H9 (cell line): ENCODE measurements around the gene DUOX2. TPM values are rescaled to one million over a fixed set of nuclear protein-coding genes. Genes with fewer than 3 reads are reported as not detected.

Experiments used
- DNase-seq: peaks from one replicate; pipeline ENCODE4 v3.0.0-alpha.2; 2017
- H2AFZ ChIP-seq: one replicate; pipeline ENCODE4 v1.6.1; 2013; ENCODE audit warnings: mild to moderate bottlenecking, low read length, control low read depth, moderate library complexity
- H2AK5ac ChIP-seq: 2 replicates; pipeline ENCODE4 v1.6.1; 2013; ENCODE audit warnings: low read length, control low read depth, mixed read lengths; ENCODE audit not compliant: insufficient read length
- H2BK120ac ChIP-seq: one replicate; pipeline ENCODE4 v1.6.1; 2013; ENCODE audit warnings: low read depth, mild to moderate bottlenecking, low read length, control low read depth, inconsistent platforms; ENCODE audit not compliant: poor library complexity, severe bottlenecking
- H2BK12ac ChIP-seq: 2 replicates; pipeline ENCODE4 v1.6.1; 2013; ENCODE audit warnings: low read length, control low read depth, mixed read lengths, low read depth; ENCODE audit not compliant: insufficient read length
- H2BK15ac ChIP-seq: 2 replicates; pipeline ENCODE4 v1.6.1; 2013; ENCODE audit warnings: low read depth, low read length, control low read depth
- H2BK20ac ChIP-seq: one replicate; pipeline ENCODE4 v1.6.1; 2013; ENCODE audit warnings: low read depth, mild to moderate bottlenecking, low read length, control low read depth, inconsistent platforms; ENCODE audit not compliant: poor library complexity, severe bottlenecking
- H2BK5ac ChIP-seq: 2 replicates; pipeline ENCODE4 v1.6.1; 2013; ENCODE audit warnings: low read length, control low read depth, mixed read lengths; ENCODE audit not compliant: insufficient read length
- H3K14ac ChIP-seq: 2 replicates; pipeline ENCODE4 v1.6.1; 2013; ENCODE audit warnings: low read length, control low read depth; ENCODE audit not compliant: insufficient read depth
- H3K18ac ChIP-seq: 2 replicates; pipeline ENCODE4 v1.6.1; 2013; ENCODE audit warnings: low read depth, mild to moderate bottlenecking, mixed read lengths, low read length, control low read depth; ENCODE audit not compliant: insufficient read length
- H3K23ac ChIP-seq: 2 replicates; pipeline ENCODE4 v1.6.1; 2013; ENCODE audit warnings: low read length, control low read depth, mixed read lengths, low read depth; ENCODE audit not compliant: insufficient read length
- H3K23me2 ChIP-seq: 2 replicates; pipeline ENCODE4 v1.6.1; 2013; ENCODE audit warnings: low read depth, mild to moderate bottlenecking, mixed read lengths, low read length, control low read depth; ENCODE audit not compliant: insufficient read length, poor library complexity, severe bottlenecking
- H3K27ac ChIP-seq: 2 replicates; pipeline ENCODE4 v1.5.1; 2013; ENCODE audit warnings: low read length, control low read depth, mixed read lengths, low read depth; ENCODE audit not compliant: insufficient read length
- H3K27me3 ChIP-seq: 2 replicates; pipeline ENCODE4 v1.6.1; 2013; ENCODE audit warnings: low read length, control low read depth, inconsistent platforms; ENCODE audit not compliant: insufficient read depth
- H3K4ac ChIP-seq: 2 replicates; pipeline ENCODE4 v1.6.1; 2013; ENCODE audit warnings: low read depth, mild to moderate bottlenecking, control low read depth, inconsistent platforms, low read length, moderate library complexity
- H3K4me1 ChIP-seq: 2 replicates; pipeline ENCODE4 v1.6.1; 2013; ENCODE audit warnings: low read length, control low read depth, inconsistent platforms; ENCODE audit not compliant: insufficient read depth
- H3K4me2 ChIP-seq: 2 replicates; pipeline ENCODE4 v1.6.1; 2013; ENCODE audit warnings: low read length, control low read depth, mixed read lengths; ENCODE audit not compliant: insufficient read length, insufficient read depth
- H3K56ac ChIP-seq: 2 replicates; pipeline ENCODE4 v1.6.1; 2013; ENCODE audit warnings: low read depth, mild to moderate bottlenecking, mixed read lengths, low read length, control low read depth; ENCODE audit not compliant: insufficient read length
- H3K79me1 ChIP-seq: 2 replicates; pipeline ENCODE4 v1.6.1; 2013; ENCODE audit warnings: low read depth, mild to moderate bottlenecking, moderate library complexity, low read length, control low read depth, inconsistent platforms; ENCODE audit not compliant: insufficient read depth, poor library complexity, severe bottlenecking
- H3K79me2 ChIP-seq: 2 replicates; pipeline ENCODE4 v1.6.1; 2013; ENCODE audit warnings: low read length, control low read depth, inconsistent platforms; ENCODE audit not compliant: insufficient read depth
- H3K9ac ChIP-seq: 2 replicates; pipeline ENCODE4 v1.6.1; 2013; ENCODE audit warnings: low read length, control low read depth, mixed read lengths; ENCODE audit not compliant: insufficient read length; ENCODE audit errors: extremely low read depth
- H3K9me3 ChIP-seq: one replicate; pipeline ENCODE4 v1.6.1; 2013; ENCODE audit warnings: low read depth, low read length, inconsistent platforms; ENCODE audit not compliant: control insufficient read depth
- H3T11ph ChIP-seq: one replicate; pipeline ENCODE4 v1.6.1; 2013; ENCODE audit warnings: mild to moderate bottlenecking, low read length, control low read depth, inconsistent platforms
- H4K20me1 ChIP-seq: one replicate; pipeline ENCODE4 v1.6.1; 2013; ENCODE audit not compliant: control insufficient read depth, insufficient read length, insufficient read depth
- H4K5ac ChIP-seq: 2 replicates; pipeline ENCODE4 v1.6.1; 2013; ENCODE audit warnings: low read depth, mild to moderate bottlenecking, mixed read lengths, low read length, control low read depth; ENCODE audit not compliant: insufficient read length
- H4K8ac ChIP-seq: replicated peaks from 2 replicates; pipeline ENCODE4 v1.6.1; 2013; ENCODE audit warnings: low read length, control low read depth, mixed read lengths, low read depth; ENCODE audit not compliant: insufficient read length
- H4K91ac ChIP-seq: 2 replicates; pipeline ENCODE4 v1.6.1; 2013; ENCODE audit warnings: low read depth, mild to moderate bottlenecking, moderate library complexity, mixed read lengths, low read length, control low read depth; ENCODE audit not compliant: insufficient read length
- H3K27ac Mint-ChIP-seq, 3 experiments: 2 replicates in 2 of 3; 3 replicates in 1 of 3; pipeline ENCODE4 v1.8.0; 2020 to 2021; ENCODE audit warnings: mixed read lengths in 3 of 3, mild to moderate bottlenecking in 1 of 3, moderate library complexity in 1 of 3
- H3K27me3 Mint-ChIP-seq: 2 replicates; pipeline ENCODE4 v1.8.0; 2021; ENCODE audit warnings: low read depth, mild to moderate bottlenecking, moderate library complexity, mixed read lengths
- H3K36me3 Mint-ChIP-seq, 3 experiments: 2 replicates in 2 of 3; 3 replicates in 1 of 3; pipeline ENCODE4 v1.8.0; 2020 to 2021; ENCODE audit warnings: low read depth in 3 of 3, mixed read lengths in 3 of 3; ENCODE audit not compliant: insufficient read depth in 1 of 3
- H3K4me1 Mint-ChIP-seq, 2 experiments: 2 replicates each; pipeline ENCODE4 v1.8.0; 2020; ENCODE audit warnings: mixed read lengths in 2 of 2
- H3K4me3 Mint-ChIP-seq, 2 experiments: 2 replicates in 1 of 2; 3 replicates in 1 of 2; pipeline ENCODE4 v1.8.0; 2020 to 2021; ENCODE audit warnings: mild to moderate bottlenecking in 2 of 2, mixed read lengths in 2 of 2, moderate library complexity in 1 of 2
- H3K9me3 Mint-ChIP-seq, 2 experiments: 2 replicates in 1 of 2; 3 replicates in 1 of 2; pipeline ENCODE4 v1.8.0; 2020; ENCODE audit warnings: mild to moderate bottlenecking in 2 of 2, mixed read lengths in 2 of 2, moderate library complexity in 1 of 2
- WGBS: extraction: QIAGEN DNeasy Blood & Tissue Kit; methylation state at CpG from one replicate; pipeline ENCODE4 v1.1.7; 2013; ENCODE audit warnings: missing lambda C conversion rate, low lambda C conversion rate, mixed read lengths; ENCODE audit not compliant: insufficient read length; ENCODE audit errors: extremely low coverage; 5-methylcytosine and 5-hydroxymethylcytosine counted together
- total RNA-seq: library from RNA; stranded (reverse); gene quantifications from 2 replicates; pipeline ENCODE4 v1.2.1, GENCODE V29; 2021
- TF ChIP-seq, protein P1 (sequence below): fragments of 200-600 bp; sonication (generic); conservative IDR thresholded peaks from 3 replicates; pipeline ENCODE4 v1.8.0; 2021; ENCODE audit warnings: antibody characterized with exemption, mild to moderate bottlenecking

Gene DUOX2
- total RNA-seq, 1 experiment from 2014 or later: 0.42 TPM

DNA sequence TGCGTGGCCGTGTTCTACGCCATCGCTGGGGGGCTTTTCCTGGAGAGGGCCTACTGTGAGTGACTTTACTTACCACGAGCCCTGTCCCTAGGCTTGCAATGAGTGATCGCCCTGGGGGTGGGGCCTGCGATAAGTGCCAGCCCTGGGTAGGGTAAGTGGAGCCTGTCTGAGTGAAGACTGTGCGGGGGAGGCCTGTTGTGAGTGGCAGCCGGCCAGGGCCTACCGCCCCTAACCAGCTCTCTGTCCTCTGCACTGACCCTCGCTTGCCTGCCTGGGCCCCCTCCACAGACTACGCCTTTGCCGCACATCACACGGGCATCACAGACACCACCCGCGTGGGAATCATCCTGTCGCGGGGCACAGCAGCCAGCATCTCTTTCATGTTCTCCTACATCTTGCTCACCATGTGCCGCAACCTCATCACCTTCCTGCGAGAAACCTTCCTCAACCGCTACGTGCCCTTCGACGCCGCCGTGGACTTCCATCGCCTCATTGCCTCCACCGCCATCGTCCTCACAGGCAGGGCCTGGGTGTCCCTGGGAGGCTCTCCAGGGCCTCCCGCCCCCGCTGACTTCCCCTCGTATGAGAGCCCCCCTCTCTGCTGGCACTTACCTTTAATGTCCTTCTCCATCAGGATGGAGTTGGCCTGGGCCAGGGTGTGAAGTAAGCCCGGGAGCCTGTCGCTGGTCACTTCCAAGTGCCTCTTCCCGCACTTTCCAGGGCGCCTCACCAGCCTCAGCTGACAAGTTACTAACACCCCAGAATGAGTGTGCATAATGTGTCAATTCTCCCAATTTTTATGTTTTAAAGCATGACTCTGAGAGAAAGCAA lies 38.2 kb upstream of the DUOX2 start:
- Histone ChIP-seq H3T11ph (no peak overlapping the region), H3K9me3 (no peaks in the 10 kb centered on the region), H3K18ac (no peak overlapping the region), H2BK12ac (no peak overlapping the region), H3K4me1 (no peaks in the 10 kb centered on the region), H3K27me3 (no peaks in the 10 kb centered on the region), H2AK5ac (no peak overlapping the region), H2AFZ (no peak overlapping the region), H3K4ac (no peak overlapping the region), H4K91ac (no peak overlapping the region), H3K56ac (no peak overlapping the region), H3K14ac (no peak overlapping the region; the same call in 1 of the 2 replicates), H2BK5ac (no peak overlapping the region), H3K23ac (no peak overlapping the region), H3K23me2 (no peaks in the 10 kb centered on the region), H2BK15ac (no peak overlapping the region), H4K5ac (no peak overlapping the region), H4K20me1 (no peaks in the 10 kb centered on the region), H4K8ac (no peak overlapping the region), H3K79me2 (no peaks in the 10 kb centered on the region), H3K4me2 (no peak overlapping the region), H3K79me1 (no peaks in the 10 kb centered on the region), H2BK120ac (no peak overlapping the region), H3K9ac (no peak overlapping the region), H2BK20ac (no peak overlapping the region), H3K27ac (no peak overlapping the region)
- Mint-ChIP-seq H3K27ac (no peak overlapping the region), H3K36me3 (no peaks in the 10 kb centered on the region), H3K4me1 (peaks cover 12 to 13% of the 10 kb centered on the region in 2 experiments), H3K27me3 (peaks cover 18% of the 10 kb centered on the region), H3K4me3 (no peak overlapping the region; a peak in 1 of 5 replicates), H3K9me3 (no peaks in the 10 kb centered on the region)
- TF ChIP-seq, protein P1, sequence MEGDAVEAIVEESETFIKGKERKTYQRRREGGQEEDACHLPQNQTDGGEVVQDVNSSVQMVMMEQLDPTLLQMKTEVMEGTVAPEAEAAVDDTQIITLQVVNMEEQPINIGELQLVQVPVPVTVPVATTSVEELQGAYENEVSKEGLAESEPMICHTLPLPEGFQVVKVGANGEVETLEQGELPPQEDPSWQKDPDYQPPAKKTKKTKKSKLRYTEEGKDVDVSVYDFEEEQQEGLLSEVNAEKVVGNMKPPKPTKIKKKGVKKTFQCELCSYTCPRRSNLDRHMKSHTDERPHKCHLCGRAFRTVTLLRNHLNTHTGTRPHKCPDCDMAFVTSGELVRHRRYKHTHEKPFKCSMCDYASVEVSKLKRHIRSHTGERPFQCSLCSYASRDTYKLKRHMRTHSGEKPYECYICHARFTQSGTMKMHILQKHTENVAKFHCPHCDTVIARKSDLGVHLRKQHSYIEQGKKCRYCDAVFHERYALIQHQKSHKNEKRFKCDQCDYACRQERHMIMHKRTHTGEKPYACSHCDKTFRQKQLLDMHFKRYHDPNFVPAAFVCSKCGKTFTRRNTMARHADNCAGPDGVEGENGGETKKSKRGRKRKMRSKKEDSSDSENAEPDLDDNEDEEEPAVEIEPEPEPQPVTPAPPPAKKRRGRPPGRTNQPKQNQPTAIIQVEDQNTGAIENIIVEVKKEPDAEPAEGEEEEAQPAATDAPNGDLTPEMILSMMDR: no peak
- whole genome bisulfite sequencing: no CpG with 5 or more reads among the region's 36 CpGs
- DNase-seq: no peak
